CD4-positive, alpha-beta T cell treated with Interferon alpha-2 for 1 hour (primary cell): ENCODE results near the gene ELSPBP1.
"Not testable (repeated sequence)": the region's sequence is repeated elsewhere in the genome, so short reads cannot be mapped to it uniquely, and the experiment has no call there.

ENCODE experiments used
- DNase-seq, 2 donors: peaks; one replicate each; pipeline ENCODE4 v3.0.0-alpha.2; 2020 to 2022

ELSPBP1 gene

GRCh38 chr19:48043675-48044258 lies 49.3 kb downstream of the ELSPBP1 start, which contains the start of gene CABP5:
Gene CABP5 (minus strand): TSS chr19:48044079. CDS start chr19:48043922, 157 bp downstream.
- DNase-seq, result no peak

DNA sequence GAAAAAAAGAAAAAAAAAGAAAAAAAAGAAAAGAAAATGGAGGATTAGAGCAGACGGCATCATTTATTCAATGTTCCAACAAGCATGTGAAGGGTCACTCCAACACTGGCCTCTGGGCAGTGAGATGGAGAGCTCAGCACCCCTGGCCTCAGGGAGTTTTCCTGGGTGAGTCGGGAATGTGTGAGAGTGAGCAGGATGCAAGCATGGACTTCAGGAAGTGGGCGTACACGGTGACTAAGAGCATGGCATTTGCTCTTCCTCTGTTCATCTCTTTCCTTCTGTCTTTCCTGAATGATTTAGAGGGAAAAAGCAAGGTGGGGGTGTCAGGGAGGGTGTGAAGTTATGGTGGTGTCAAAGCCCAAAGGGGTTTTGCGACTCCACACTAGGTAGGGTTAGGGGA lies 50.1 kb downstream of the ELSPBP1 start:
- DNase-seq, result no peak

DNA sequence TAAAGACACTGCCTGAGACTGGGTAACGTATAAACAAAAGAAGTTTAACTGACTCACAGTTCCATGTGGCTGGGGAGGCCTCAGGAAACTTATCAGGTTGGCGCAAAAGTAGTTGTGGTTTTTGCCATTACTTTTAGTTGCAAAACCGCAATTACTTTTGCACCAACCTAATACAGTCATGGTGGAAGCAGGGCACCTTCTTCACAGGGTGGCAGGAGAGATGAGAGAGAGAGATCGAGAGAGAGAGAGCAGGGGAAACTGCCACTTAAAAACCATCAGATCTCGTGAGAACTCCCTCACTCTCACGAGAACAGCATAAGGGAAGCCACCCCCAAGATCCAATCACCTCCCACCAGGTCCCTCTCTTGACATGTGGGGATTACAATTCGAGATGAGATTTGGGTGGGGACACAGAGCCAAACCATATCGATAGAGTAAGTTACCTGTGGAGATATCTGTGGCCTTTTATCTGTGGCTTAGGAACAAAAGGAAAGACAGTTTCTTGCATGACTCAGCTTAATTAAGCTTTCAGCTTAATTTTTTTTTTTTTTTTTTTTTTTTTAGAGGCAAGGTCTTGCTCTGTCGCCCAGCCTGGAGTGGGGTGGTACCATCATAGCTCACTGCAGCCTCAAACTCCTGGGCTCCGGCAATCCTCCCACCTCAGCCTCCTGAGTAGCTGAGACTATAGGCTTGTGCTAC lies 57.1 kb downstream of the ELSPBP1 start:
- no peak for DNase-seq

- no peak for DNase-seq
Observed at GRCh38 chr19:48053076-48053475, 58.6 kb downstream of the ELSPBP1 start.

DNA sequence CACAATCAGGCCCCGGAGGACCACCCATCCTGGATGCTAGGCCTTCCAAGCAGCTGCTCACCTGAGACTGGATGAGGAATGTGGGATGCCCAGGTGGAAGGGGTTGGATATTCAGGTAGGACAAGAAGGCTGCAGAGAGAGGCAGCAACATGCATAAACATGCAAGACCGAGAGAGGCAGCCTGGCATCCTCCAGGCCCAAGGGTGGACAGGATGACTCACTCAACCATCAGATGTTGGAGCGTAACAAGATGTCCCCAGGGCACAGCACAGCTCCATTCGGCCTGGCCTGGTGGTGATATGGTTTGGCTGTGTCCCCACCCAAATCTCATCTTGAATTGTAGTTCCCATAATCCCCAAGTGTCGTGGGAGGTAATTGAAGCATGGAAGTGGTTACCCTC lies 59.4 kb downstream of the ELSPBP1 start:
- DNase-seq, result no peak

DNA sequence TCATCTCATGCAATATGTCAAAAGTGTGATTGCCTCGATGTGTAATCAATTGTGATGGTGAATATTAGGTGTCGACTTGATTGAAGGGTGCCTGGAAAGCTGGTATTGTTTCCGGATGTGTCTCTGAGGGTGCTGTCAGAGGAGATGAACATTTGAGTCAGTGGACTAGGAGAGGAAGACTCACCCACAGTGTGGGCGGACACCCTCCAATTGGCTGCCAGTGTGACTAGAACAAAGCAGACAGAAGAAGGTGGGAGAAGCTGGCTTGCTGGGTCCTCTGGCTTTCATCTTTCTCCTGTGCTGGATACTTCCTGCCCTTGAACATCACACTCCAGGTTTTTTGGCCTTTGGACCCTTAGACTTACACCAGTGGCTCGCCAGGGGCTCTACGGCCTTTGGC lies 64.9 kb downstream of the ELSPBP1 start:
- no peak for DNase-seq

DNA sequence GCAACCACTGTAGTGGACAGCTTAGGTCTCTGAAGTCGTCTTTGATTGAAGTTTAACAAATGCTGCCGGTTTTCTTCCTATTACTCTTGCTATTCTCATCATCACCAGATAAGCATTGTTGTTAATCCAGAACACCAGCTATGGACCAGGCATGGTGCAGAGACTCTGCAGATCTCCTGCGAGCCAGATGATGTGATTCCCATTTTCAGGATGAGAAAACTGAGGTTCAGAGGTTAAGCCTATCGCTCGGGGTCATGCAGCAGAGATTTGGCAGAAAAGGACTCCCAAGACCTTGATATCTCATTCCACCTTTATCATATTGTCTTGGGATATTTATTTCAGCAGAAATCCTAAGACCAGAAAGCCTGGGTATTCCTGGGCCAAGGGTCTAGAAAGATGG lies 65.9 kb downstream of the ELSPBP1 start:
- no peak for DNase-seq

GRCh38 chr19:48061401-48062344 lies 67.2 kb downstream of the ELSPBP1 start:
- DNase-seq, result no peak

- DNase-seq, result no peak
Observed at GRCh38 chr19:48064509-48064908, 70.1 kb downstream of the ELSPBP1 start.

DNA sequence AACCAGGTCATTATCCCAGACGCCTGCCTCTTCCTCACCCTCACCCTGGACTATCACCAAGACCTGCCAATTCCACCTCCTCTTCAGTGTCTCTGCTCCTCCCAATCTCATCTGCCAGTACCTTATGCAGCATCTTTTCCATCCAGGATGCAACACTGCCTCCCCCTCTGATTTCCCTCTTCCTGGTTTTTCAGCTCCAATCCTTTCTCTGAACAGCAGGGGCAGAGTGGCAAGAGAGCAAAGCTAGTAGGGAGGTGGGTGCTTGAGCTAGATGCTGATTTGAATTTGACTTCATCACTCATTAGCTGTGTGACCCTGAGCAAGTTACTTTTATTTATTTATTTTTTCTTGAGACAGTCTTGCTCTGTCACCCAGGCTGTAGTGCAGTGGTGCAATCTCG lies 75.0 kb downstream of the ELSPBP1 start:
- no peak for DNase-seq

- not testable (repeated sequence) for DNase-seq
Observed at GRCh38 chr19:48070177-48070769, 75.8 kb downstream of the ELSPBP1 start.
